ENCODE results near the gene GBF1.
"Not testable (repeated sequence)": the region's sequence is repeated elsewhere in the genome, so short reads cannot be mapped to it uniquely, and the experiment has no call there.

Gene GBF1

DNA sequence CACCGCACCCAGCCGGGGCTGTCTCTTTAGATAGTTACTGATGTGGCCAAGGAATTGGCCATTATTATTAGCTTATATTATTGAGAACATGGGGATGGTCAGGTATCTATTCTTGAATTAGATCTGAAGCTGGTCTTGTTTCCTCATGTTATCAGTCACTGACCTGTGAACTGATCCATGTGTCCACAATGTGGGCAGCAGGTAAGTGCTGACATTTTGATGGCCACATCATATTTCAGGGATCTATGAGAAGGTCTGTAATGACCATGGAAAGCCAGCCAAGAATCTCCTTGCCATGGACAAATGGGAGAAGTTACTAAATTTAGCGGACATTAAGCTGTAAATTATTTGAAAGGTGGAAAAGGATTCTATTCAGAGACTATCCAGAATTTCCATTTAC is 61.4 kb downstream of the GBF1 start:
- DNase-seq, result no peak

DNA sequence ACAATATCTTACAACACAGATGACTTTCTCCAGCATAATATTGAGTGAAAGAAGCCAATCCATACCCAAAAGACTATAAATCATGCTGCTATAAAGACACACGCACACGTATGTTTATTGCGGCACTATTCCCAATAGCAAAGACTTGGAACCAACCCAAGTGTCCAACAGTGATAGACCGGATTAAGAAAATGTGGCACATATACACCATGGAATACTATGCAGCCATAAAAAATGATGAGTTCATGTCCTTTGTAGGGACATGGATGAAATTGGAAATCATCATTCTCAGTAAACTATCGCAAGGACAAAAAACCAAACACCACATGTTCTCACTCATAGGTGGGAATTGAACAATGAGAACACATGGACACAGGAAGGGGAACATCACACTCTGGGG is 63.0 kb downstream of the GBF1 start:
- DNase-seq, result not testable (repeated sequence)

DNA sequence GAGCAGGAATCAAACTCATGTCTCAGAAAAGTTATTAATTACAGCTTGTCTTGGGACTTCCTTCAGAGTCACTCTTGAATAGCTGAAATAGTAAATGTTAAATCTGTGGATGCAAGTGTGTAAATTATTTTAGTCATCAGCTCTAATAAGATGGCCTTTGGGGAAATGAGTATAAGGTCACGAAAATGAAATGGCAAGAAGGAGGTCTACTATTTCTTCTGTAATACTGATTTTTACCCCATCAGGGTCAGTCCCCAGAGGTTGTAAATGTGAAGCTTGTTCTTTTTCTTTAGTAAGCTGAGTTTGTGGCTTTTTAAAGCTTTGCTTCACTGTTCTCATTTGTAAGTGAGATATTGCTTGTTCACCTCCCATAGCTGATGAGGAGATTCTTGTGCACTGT is 63.9 kb downstream of the GBF1 start:
- DNase-seq, result no peak

DNA sequence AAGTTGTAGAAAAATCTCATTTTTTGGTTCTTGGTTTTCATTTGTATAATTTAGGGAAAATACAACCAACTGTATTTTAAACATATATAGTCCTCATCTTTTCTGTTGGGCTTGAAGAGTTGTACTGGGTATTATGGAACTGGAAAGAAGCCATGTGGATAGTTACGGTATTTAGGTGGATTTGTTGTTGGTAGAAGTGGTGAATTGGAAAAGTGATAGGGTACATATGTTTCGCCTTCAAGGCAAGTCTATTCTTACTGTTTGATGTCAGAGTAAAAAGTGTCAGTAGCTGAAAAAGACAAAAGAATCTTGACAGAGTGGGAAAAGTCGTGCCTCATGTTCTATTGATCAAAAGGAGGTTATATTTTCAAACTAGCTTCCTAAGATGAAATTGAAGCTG is 64.6 kb downstream of the GBF1 start:
- DNase-seq, result no peak

DNA sequence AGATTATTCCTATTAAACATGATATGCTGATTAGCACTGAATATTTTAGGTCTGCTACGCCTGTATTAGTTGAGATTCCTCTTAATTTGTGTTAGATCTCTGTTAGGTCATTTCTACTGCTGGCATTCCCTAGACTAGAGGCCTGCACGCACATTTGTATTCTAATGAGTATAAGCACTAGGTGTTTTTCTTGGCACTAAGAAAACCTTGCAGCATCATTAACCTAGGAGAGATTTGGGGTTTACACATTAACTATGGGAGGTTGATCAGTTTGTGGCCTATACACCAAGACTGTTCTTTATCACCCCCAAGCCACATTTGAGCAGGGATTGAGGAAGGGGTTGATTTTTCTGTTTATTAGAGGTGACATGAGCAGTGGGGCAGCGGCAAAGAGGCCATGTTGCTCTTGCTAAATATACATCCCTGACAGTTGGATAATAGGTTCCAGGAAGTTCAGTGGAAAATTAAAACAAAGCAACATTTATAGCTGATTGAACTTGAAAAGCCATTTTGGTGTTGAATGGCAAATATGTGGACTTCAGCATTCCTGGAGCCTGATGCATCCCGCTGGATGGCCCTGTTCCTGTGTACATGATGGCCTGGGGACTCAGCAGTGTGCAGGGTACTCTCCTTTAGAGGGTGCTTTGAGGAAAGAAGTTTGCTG is 65.2 kb downstream of the GBF1 start:
- DNase-seq, result no peak

DNA sequence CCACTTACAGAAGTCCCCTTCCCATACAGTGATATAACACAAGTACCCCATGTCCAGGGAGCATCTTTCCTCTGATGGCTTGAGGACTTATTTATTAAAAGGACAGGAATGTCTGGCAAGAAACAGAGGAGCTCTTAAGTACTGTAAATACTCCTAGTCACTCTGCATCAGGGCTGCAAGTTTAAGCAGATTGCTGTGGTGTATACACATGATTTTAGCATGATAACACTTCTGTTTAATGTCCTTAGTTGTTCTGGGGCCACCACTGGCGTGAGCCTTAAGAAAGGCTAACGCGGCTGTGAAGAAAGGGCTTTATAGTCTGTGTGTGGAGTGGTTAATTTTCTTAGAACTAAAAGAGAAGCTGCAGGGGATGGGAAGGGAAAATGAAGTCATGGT is 65.7 kb downstream of the GBF1 start:
- no peak for DNase-seq

DNA sequence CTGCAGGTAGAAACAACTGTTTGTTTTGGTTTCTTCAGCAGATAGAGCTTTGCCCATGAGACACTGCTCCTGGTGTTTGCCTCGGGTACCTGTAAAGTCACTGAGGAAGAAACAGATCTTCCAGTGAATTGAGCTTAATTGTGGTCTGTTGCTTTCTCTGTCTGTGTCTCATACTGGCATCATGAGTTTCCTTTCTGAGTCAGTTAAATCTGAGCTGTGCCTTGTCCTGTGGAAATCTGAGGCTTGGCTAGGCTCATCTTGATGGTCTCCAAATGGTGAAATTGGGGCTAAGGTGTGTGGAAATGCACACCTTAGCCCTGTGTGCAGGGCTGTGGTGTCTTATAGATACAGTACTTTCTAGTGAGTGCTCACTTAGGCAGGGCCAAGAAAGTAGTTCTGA is 67.4 kb downstream of the GBF1 start:
- DNase-seq, result no peak

DNA sequence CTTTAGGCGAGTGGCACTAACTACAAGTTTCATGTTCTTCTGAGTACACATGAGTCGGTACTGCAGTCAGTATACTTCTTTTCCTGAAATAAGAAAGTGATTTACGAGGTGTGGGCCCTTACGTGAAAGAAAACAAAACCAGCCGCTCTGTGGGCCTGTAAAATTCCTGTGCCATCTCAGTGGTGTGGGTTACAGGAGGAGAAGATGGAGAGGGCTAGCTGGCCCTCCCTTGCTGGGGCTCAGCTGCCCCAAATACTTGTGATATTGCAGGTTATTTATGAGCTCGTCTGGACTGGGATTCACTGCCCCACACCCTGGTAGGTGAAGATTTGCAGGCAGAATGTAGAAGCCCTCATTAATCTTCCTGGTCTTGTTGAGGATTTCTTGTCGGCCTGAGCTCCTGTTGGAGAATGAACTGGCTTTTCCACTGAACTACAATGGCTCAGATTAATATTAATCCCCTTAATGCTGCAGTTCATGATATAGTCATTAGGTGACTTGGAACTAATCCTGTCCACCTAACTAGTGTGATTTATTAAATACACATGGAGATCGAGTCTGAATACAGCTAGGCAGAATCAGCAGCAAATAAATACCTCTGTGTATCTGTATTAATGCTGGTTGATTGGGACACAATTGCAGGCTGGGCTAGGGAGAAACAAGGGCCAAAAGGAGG is 68.0 kb downstream of the GBF1 start:
- DNase-seq, result no peak

DNA sequence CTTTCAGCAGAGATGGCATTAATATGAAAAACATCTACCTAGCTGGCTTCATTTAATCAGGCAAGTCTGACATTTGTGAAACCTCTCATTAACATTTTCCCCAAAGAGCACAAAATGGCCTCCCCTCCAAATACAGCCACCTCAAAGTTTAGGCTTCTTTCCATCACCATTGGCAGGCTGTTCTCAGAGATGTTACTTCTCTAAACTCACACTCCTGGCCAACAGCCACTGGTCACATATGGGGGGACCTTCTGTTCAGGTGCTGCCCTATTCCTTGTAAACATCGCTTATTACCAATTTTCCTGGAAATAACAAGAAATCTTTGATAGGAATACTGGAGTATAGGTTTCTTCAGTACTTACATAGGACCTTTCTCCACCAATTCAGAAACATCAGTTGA is 69.5 kb downstream of the GBF1 start:
- no peak for DNase-seq

DNA sequence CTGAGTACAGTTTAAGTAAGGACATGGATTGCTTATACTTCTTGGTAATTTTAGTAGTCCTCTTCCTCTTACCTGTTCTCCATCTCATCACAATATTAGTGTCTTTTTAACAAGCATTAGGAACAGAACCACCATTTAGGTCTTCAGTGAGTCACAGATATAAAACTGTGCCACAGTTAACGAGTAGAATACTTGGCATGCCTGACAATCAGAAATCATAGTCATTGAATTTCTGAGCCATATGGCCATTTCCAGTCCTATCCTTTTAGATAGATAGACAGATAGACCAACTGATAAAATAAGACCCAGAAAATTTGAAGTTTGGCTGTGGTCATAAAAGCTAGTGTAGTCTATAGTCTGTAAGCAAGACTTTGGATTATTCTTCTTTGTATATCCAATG is 71.1 kb downstream of the GBF1 start:
- no peak for DNase-seq

DNA sequence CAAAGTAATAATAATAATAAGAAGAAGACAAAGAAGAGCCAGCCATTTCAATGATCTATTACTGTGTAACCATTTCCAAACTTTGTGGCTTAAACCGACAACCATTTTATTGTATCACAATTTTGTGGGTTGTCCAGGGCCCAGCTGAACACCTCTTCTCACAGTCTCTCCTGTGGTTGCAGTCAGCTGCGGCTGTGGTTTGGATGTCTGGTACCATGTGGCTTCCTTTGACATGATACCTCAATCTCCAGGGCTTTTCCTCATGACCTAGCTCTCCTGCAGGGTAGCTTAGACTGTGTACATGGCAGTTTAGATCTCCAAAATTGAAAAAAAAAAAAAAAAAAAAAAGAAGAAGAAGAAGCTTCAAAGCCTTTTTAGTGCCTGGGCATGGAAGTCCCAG is 77.6 kb downstream of the GBF1 start:
- DNase-seq, result no peak

DNA sequence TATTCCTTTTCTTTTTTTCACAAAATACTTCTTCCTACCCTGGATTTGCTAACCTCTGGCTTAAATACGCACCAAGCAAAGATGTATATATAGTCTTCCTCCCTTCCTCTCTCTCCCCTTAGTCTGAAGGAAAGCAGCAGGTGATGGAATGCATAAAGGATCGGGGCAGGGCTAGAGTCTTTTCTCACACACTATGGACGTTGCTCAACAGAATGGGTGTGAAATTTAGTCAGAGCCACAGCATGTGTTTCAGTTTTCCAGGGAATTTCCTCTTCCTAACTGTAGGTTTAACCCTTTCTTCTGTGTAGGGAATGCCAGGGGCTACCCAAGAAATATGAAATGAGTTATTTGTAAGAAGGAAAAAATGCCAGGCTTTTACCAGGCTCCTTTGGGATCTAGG is 78.7 kb downstream of the GBF1 start:
- no peak for DNase-seq

DNA sequence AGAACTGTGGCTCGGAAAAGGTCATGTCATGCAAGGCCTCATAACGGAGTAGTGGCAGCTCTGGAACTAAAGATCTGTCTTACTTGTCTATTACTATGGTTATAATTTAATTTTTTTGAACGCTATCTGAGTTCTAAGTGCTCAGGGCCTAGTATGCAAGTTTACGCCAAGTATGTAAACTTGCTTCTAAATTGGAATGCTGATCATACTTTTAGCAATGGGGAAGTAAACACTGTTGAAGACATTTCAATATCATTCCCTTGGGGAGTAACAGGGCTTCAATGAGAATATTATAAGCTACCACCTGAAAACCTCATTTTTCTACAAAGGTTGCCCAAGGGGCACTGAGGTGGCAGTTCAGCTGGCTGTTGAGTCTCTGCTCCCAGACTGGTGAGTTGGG is 80.7 kb downstream of the GBF1 start:
- DNase-seq, result no peak

DNA sequence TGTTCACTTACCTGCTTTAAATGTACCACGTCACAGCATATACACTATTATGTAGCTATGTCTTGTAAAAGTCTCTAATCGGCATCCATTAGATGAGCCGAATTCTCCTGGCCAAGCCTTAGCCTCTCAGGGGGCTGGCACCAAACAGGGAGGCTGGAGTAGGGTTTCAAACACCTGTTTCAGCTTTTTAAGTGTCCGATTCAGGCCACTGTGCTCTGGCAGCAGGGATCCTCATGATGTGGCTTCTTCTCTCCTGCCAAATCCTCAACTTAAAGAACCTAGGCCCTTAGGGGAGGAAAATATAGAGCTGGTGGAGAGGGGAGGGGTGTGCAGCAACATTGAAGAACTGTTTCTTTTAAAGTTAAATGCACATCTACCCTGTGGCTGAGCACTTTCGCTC is 81.7 kb downstream of the GBF1 start:
- peak; percentile 47 for DNase-seq

DNA sequence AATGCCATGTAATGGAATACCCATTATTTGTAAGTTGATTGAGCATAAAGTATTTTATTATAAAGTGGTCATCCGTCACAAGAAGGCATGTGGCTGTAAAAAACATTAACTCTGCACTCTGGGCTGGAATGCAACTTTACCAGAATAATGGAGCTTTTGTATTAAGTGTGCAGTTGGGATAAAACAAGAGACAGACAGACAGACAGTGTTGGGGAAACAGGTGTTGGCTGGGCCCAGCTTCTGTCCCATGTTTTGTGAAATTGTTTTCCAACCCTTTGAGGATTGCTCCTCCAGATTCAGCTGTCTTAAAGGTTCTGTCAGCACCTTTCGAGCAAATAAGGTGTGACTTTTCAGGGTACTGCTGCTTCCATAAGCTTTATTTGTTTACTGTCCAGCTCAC is 82.3 kb downstream of the GBF1 start:
- no peak for DNase-seq

DNA sequence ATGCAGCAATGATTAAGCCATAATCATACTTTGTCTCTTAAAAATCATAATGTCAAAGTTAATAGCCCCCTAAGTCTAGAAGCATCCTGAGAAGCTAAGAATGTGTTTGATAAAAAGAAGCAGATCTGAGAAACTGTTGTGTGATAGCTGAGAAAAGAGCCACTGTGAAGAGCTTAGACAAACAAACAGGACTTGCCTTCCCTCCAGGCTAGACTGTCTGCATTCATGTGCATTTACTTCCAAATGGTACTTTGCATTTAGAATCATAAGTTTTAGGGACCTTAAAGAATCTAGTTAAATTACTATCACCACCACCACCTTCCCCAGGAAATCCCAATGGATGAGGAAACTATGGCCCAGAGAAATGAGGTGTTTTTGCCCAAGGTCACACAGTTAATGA is 87.4 kb downstream of the GBF1 start:
- DNase-seq, result no peak

DNA sequence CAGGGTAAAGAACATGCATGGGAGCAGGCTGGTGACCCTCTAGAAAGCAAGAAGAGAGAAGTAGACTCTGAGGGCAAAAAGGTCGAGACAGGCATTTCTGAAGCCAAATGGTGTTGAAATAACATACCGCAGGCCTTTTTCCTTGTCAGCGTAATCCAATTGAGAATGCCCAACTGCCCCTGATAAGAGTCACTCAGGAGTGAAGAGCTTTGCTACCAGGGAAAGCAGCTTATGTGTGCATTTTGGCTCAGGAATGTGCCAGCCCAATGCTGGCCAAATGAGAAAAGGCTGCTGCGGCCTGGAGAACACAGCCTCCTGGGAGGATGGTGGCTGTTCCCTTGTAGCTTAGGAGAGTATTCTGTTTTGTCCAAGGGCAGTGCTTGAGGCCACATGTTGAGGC is 88.8 kb downstream of the GBF1 start:
- DNase-seq, result no peak

DNA sequence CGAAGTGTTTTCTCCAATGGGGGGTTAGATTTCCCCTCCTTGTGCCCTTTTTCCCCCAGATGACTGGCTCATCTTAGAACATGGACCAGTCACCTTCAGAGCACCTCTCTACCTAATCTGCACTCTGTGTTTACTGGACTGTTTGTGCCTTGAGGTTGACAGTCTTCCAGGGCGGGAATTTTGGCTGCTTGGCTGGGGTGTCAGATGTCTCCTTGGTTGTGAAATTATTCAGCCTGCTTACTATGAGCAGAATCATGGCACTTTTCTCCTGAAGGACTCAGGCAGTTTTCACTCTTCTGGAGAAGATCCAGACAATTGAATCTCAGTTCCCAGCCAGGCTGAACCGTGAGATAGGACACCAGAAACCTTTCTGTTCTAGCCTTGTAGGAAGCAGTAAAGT is 89.9 kb downstream of the GBF1 start:
- no peak for DNase-seq

DNA sequence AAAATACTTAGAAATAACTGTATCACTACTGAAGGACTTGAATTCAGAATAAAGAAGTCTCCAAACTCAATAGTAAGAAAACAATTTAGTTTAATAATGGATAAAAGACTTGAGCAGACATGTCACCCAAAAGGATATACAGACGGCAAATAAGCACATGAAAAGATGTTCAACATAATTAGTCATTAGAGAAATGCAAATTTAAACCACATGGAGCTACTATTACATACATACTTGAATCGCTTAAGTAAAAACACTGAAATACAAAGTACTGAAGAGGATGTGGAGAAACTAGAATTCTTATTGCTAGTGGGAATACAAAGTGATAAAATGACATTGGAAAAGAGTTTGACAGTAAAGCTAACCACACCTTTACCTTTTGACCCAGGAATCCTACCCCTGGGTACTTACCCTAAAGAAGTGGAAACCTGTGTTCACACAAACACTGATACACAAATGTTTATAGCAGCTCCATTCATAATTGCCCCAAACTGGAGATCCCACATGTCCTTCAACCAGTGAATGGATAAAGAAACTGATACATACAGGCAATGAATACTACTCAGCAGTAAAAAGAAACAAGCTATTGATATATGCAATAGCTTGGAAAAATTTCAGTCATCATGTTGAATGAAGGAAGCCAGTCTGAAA is 95.8 kb downstream of the GBF1 start:
- DNase-seq, result no peak

DNA sequence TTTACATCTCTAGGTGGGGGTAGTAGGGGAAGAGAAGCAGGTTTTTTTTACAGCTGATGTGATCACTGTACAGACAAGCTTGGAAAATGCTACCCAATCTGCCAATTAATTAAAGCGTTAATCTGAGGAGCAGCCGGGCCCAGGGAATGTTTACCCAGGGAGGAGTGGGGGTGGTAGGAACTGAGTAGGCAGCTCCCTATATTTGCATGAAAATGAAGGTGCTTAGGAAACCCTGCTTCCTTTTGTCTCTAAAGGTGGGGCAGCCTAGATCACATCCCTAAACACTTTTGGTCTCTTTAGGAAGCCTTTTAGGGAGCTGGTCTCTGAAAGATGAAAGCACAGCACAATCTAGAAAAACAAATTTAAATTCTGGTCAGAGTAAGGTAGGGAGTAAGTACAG is 97.1 kb downstream of the GBF1 start:
- no peak for DNase-seq

DNA sequence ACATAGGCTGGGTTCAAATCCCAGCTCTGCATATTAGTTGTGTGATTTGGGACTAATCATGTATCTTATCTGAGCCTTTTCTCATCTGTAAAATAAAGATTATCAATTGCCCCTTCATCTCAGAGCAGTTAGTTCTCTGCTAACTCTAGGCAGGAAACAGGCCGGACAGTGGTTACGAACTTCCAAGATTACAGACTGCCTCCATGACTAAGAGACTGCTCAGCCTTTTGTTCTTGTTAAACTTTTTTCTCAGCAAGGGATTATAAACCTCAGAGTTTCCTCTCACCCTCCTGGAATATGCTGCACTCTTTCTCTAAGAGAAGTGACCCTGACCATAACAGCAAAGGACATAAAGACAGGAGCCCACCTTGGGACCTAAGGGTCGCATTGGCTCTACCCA is 97.6 kb downstream of the GBF1 start:
- DNase-seq, result no peak

DNA sequence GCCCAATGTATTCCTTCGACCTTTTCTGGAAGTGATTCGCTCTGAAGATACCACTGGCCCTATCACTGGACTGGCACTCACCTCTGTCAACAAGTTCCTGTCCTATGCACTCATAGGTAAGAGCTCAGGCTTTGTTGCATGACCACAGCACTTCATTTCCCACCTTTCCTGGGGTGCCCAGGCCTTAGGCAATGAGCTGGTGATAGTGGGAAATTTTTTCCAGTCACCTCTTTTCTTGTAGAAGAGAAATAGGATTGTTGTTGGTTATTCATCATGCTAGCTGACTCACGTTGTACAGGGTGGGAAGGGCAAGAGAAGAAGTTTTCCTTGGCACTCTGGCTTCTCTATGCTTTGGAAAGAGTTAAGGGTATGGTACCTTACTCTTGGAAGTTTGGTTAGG is 98.7 kb downstream of the GBF1 start:
- DNase-seq, result no peak

DNA sequence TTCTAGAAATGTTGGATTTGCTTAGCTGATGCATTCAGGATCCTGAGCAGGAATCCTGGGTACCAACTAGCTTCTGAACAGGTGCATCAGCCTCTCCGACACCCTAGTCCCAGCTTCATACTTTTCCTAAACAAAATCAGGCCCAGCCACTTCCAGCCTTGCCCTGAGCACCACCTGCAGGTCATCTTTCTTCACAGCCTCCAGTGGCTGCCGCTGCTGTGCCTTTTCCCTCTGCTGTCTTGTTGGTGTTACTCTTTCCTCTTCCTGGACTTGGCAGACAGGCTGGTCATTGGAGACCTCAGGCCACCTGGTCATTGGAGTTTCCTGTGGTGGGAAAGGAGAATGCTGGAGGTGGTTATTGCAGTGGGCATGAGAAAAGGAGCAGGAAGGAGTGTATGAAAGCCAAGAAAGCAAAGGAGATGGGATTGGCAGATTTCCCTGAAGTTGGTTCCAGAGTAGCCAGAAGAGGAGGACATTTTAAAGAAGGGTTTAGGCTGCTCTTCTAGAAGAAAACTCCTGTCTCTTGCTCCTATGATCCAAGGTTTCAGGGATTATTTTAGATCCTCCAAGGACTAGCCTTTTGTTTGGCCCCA is 102.0 kb downstream of the GBF1 start:
- DNase-seq, result peak; percentile 53

DNA sequence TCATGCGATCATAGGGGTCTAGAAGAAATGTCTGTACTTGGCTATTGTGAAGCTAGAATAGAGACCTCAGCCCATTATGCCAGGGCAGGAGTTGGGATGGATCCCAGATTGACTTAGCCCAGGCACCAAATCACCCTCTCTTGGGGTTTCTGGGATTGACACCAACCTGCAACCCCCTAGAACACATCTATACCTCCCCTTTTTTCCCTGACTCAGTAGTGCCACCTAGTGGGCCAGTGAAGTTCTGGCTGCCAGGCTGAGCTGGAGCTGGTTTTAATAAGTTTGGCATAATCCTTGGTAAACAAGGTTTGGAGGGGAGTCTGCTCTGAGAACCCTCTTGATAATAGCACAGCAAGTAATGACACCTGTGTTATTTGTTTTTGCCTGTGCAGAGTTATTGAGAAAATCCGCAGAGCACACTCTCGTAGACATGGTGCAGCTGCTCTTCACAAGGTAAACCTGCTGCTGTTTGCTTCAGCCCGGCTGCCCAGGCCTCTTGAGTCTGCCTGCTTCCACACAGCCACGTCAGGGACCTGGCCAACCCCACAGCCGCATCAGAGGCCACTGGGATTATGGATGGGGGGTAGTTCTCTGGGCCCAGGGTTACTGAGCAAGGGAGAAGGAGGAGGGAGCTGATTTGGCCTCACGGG is 106.9 kb downstream of the GBF1 start:
- DNase-seq, result peak; percentile 74
